Keratinocyte (primary cell): ENCODE data around the gene P2RY8. TPM values are rescaled to one million over a fixed set of nuclear protein-coding genes. Genes with fewer than 3 reads are reported as not detected.
"Not testable (repeated sequence)": the region's sequence is repeated elsewhere in the genome, so short reads cannot be mapped to it uniquely, and the experiment has no call there.

Experiments
- DNase-seq: peaks from one replicate; pipeline ENCODE4 v3.0.0-alpha.2; 2011; ENCODE audit warnings: low read depth, missing footprints, low spot score
- FAIRE-seq: peaks from 2 replicates; lab custom pipeline; 2011; peaks lifted over from hg19 to GRCh38; lab: Jason Lieb, UNC
- H2AFZ ChIP-seq: 2 replicates; pipeline ENCODE4 v1.6.0; 2012; ENCODE audit warnings: low read length, control low read depth, inconsistent platforms; ENCODE audit not compliant: control insufficient read depth
- H3K27ac ChIP-seq: 2 replicates; pipeline ENCODE4 v1.5.1; 2011; ENCODE audit warnings: low read length; ENCODE audit not compliant: control insufficient read depth, insufficient read depth
- H3K27me3 ChIP-seq: 3 replicates; pipeline ENCODE4 v1.6.0; 2011; ENCODE audit warnings: low read length; ENCODE audit not compliant: control insufficient read depth, insufficient read depth; ENCODE audit errors: extremely low read depth
- H3K36me3 ChIP-seq, 2 experiments: 2 replicates in 1 of 2; 3 replicates in 1 of 2; pipeline ENCODE4 v1.5.1; 2011; ENCODE audit warnings: low read length in 2 of 2, mild to moderate bottlenecking in 1 of 2; ENCODE audit not compliant: control insufficient read depth in 2 of 2, insufficient read depth in 2 of 2; ENCODE audit errors: extremely low read depth in 1 of 2
- H3K4me1 ChIP-seq: 3 replicates; pipeline ENCODE4 v1.5.1; 2011; ENCODE audit warnings: low read length; ENCODE audit not compliant: control insufficient read depth, insufficient read depth; ENCODE audit errors: extremely low read depth
- H3K4me2 ChIP-seq: 3 replicates; pipeline ENCODE4 v1.6.0; 2011; ENCODE audit warnings: low read depth, low read length; ENCODE audit not compliant: control insufficient read depth, insufficient read depth; ENCODE audit errors: extremely low read depth
- H3K4me3 ChIP-seq, 3 experiments: fragments of 200-600 bp in 1 of 3; sonication (generic) in 1 of 3; 2 replicates in 2 of 3; 3 replicates in 1 of 3; pipeline ENCODE4 v1.5.1; 2011 to 2016; ENCODE audit warnings: low read length in 3 of 3, mild to moderate bottlenecking in 3 of 3, control low read depth in 2 of 3, inconsistent platforms in 1 of 3, low read depth in 1 of 3, mixed read lengths in 1 of 3, mixed run types in 1 of 3, moderate library complexity in 1 of 3; ENCODE audit not compliant: control insufficient read depth in 2 of 3, insufficient read depth in 2 of 3; ENCODE audit errors: extremely low read depth in 1 of 3
- H3K79me2 ChIP-seq: 2 replicates; pipeline ENCODE4 v1.6.0; 2012; ENCODE audit warnings: low read length; ENCODE audit not compliant: control insufficient read depth, insufficient read depth
- H3K9ac ChIP-seq: 3 replicates; pipeline ENCODE4 v1.6.0; 2011; ENCODE audit warnings: low read length; ENCODE audit not compliant: control insufficient read depth, insufficient read depth; ENCODE audit errors: extremely low read depth
- H3K9me1 ChIP-seq: 3 replicates; pipeline ENCODE4 v1.6.0; 2011; ENCODE audit warnings: low read length; ENCODE audit not compliant: control insufficient read depth, insufficient read depth; ENCODE audit errors: extremely low read depth
- H3K9me3 ChIP-seq: 2 replicates; pipeline ENCODE4 v1.5.1; 2012; ENCODE audit warnings: low read depth, low read length; ENCODE audit not compliant: control insufficient read depth
- H4K20me1 ChIP-seq: 3 replicates; pipeline ENCODE4 v1.6.0; 2011; ENCODE audit warnings: low read length; ENCODE audit not compliant: control insufficient read depth, insufficient read depth; ENCODE audit errors: extremely low read depth
- CTCF ChIP-seq, 3 experiments: IDR thresholded peaks in 1 of 3; conservative IDR thresholded peaks in 1 of 3; optimal IDR thresholded peaks in 1 of 3; 2 replicates in 2 of 3; 3 replicates in 1 of 3; pipeline versions ENCODE3 to v1.5.1; 2011; ENCODE audit warnings: low read length in 3 of 3, mild to moderate bottlenecking in 3 of 3, moderate library complexity in 2 of 3, control low read depth in 1 of 3, inconsistent platforms in 1 of 3; ENCODE audit not compliant: insufficient read depth in 2 of 3; ENCODE audit errors: extremely low read depth in 1 of 3
- EZH2 ChIP-seq: IDR thresholded peaks from one replicate; pipeline ENCODE4 v1.6.1; 2012; ENCODE audit warnings: inconsistent platforms, mild to moderate bottlenecking, low read length, moderate library complexity
- dilution Hi-C: fragments of 300-500 bp; cut with MboI; formaldehyde crosslinking; loops from one replicate; pipeline ENCODE4 v1.7.0; 2020; ENCODE audit warnings: low sequenced_read_pairs; ENCODE audit not compliant: extremely low pct_ligation_motif_present
- polyA plus RNA-seq, 5 experiments: library from polyadenylated mRNA; depleted of rRNA in 3 of 5; stranded (reverse) in 3 of 5; stranded (forward) in 1 of 5; unstranded in 1 of 5; fragments of >200 nt; gene quantifications; 1 replicate in 1 of 5; 2 replicates in 3 of 5; 3 replicates in 1 of 5; pipeline versions ENCODE4 v1.2.1 to v1.2.3, GENCODE V29; 2011 to 2012; ENCODE audit warnings: missing spikeins in 2 of 5, low read depth in 1 of 5, low replicate concordance in 1 of 5

The P2RY8 gene
- polyA plus RNA-seq, 1 donor (not counting 4 experiments of a cell fraction or from before 2014, with no cell fraction given) = not detected

DNA sequence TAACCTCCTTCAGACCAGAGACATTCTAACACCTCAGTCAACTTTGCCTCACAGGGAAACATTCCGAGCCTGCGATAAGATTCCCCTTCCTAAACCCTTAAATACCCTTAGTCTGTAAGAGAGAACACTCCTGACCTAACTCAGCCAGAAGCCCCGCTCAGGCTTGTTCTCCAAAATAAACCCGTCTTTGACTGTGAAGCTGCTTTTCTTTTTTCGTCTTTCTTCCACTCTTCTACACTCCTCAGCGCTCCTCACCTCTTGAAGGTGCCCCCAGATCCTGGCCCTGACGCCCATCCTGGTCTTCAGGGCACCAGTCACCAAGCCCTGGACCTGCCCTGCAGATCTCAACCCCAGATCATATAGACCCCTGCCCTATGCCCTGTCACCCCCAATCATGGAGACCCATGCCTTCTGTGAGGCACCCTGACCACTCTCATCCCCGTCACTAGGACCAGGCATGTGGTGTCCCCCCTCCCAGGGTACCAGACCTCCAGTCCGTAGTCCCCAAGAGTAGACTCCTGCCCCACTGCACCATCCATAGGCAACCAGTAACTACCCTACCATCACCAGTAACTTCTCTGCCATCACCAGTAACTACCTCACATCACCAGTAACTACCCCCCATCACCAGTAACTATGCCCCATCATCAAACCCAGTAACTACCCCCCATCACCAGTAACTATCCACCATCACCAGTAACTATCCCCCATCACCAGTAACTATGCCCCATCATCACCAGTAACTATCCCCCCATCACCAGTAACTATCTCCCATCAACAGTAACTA, 87.8 kb downstream of the P2RY8 start:
- H3K79me2 ChIP-seq = peaks cover 41% of the 10 kb centered on the region
- peaks cover 0 to 6% of the 10 kb centered on the region in 2 experiments for H3K36me3 ChIP-seq

DNA sequence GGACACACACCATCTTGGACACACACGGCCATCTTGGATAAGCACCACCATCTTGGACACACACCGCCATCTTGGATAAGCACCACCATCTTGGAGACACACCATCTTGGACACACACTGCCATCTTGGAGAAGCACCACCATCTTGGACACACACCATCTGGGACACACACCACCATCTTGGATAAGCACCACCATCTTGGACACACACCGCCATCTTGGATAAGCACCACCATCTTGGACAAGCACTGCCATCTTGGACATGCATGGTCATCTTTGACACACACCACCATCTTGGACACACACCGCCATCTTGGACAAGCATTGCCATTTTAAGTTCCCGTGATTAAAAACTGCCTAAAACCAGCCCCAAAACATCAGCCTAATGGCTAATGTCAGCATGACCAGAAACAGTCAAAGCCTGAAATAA, 88.4 kb downstream of the P2RY8 start:
- H3K9me3 ChIP-seq, FAIRE-seq, H3K36me3 ChIP-seq, H3K4me1 ChIP-seq, H3K4me2 ChIP-seq, H3K4me3 ChIP-seq, H3K27me3 ChIP-seq, H3K27ac ChIP-seq, H3K9me1 ChIP-seq, H4K20me1 ChIP-seq, dilution Hi-C loops, H2AFZ ChIP-seq, DNase-seq, H3K9ac ChIP-seq: not testable (repeated sequence)
- peaks cover 43% of the 10 kb centered on the region for H3K79me2 ChIP-seq

More for the DNA sequence above, 87.8 kb downstream of the P2RY8 start:
- H4K20me1 ChIP-seq = no peaks in the 10 kb centered on the region
- H3K9me3 ChIP-seq = no peaks in the 10 kb centered on the region
- no peak for FAIRE-seq
- TF ChIP-seq EZH2 (no peak), CTCF (optimal IDR thresholded peaks at IDR 0.05 in 1 of 3, IDR thresholded peaks at IDR 0.05 in 1 of 3, conservative IDR thresholded peaks at IDR 0.05 in 1 of 3; ENCODE audit: extremely low read depth in 1 of 3, insufficient read depth in 2 of 3, low read length in 3 of 3) (no peak)
- H3K9me1 ChIP-seq = no peaks in the 10 kb centered on the region
- H3K27me3 ChIP-seq = no peaks in the 10 kb centered on the region
- H3K4me3 ChIP-seq = no peak overlapping the region
- H3K4me2 ChIP-seq = no peak overlapping the region
- no peaks in the 10 kb centered on the region for H3K4me1 ChIP-seq
- H3K27ac ChIP-seq = no peak overlapping the region
- no peak overlapping the region for H3K9ac ChIP-seq
- no peak overlapping the region for H2AFZ ChIP-seq
- no peak for DNase-seq
- dilution Hi-C loops = no loop called here

GRCh38 chrX:1447969-1448572, 88.9 kb downstream of the P2RY8 start:
- H3K4me1 ChIP-seq, H2AFZ ChIP-seq, H3K4me3 ChIP-seq, dilution Hi-C loops, FAIRE-seq, H3K9me1 ChIP-seq, H4K20me1 ChIP-seq, H3K27ac ChIP-seq, H3K36me3 ChIP-seq, H3K27me3 ChIP-seq, H3K4me2 ChIP-seq, H3K9me3 ChIP-seq, H3K9ac ChIP-seq, DNase-seq: not testable (repeated sequence)
- H3K79me2 ChIP-seq = peaks cover 46% of the 10 kb centered on the region

DNA sequence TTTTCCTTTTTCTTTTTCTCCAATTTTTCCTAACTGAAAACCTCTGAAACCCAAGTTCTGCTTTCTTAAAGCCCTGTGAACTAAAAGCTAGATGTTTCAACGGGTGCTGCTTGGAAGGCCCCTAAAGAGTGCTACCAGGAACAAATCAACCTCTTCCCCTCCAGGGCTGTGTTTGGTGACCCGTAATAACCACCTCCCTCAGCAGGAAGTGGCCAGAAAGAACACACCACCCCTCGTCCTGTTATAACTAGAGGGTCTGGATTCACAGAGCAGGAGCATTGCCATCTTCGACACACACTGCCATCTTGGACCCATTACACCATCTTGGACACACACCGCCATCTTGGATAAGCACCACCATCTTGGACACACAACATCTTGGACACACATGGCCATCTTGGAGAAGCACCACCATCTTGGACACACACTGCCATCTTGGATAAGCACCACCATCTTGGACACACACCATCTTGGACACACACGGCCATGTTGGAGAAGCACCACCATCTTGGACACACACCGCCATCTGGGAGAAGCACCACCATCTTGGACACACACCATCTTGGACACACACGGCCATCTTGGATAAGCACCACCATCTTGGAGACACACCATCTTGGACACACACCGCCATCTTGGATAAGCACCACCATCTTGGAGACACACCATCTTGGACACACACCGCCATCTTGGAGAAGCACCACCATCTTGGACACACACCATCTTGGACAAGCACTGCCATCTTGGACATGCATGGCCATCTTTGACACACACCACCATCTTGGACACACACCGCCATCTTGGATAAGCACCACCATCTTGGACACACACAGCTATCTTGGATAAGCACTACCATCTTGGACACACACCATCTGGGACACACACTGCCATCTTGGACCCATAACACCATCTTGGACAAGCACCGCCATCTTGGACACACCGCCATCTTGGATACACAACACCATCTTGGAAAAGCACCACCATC, 89.7 kb downstream of the P2RY8 start:
- FAIRE-seq, H3K4me3 ChIP-seq, H3K27ac ChIP-seq, H3K4me2 ChIP-seq, H3K27me3 ChIP-seq, H4K20me1 ChIP-seq, H3K36me3 ChIP-seq, H3K4me1 ChIP-seq, DNase-seq, dilution Hi-C loops, H3K9me3 ChIP-seq, H3K9me1 ChIP-seq, H2AFZ ChIP-seq, H3K9ac ChIP-seq: not testable (repeated sequence)
- H3K79me2 ChIP-seq = peaks cover 45% of the 10 kb centered on the region
